HFF-Myc (cell line): ENCODE results near the gene IBTK.

Source experiments
- DNase-seq: peaks from one replicate; pipeline ENCODE4 v3.0.0-alpha.2; 2011; ENCODE audit warnings: low read depth; ENCODE audit errors: extremely low read depth
- H3K4me3 ChIP-seq: replicated peaks from 2 replicates; pipeline ENCODE4 v1.5.1; 2011; ENCODE audit warnings: low read depth, mild to moderate bottlenecking, control low read depth, low read length
- CTCF ChIP-seq: IDR thresholded peaks from 2 replicates; pipeline ENCODE4 v1.5.1; 2012; ENCODE audit warnings: mild to moderate bottlenecking, low read depth, low read length, control low read depth; ENCODE audit errors: missing control alignments

IBTK gene

GRCh38 chr6:82246370-82246769 is 1.2 kb downstream of the IBTK start:
- H3K4me3 ChIP-seq, result peak overlapping the region; percentile 64
- no peak for TF ChIP-seq CTCF
- DNase-seq, result no peak

- no peak for DNase-seq
- H3K4me3 ChIP-seq, result no peak overlapping the region
- no peak for TF ChIP-seq CTCF
Observed at GRCh38 chr6:82245376-82245775, 2.2 kb downstream of the IBTK start.

GRCh38 chr6:82243884-82244283 is 3.7 kb downstream of the IBTK start:
- TF ChIP-seq CTCF, result no peak
- DNase-seq, result no peak
- H3K4me3 ChIP-seq, result no peak overlapping the region

GRCh38 chr6:82240186-82240585 is 7.4 kb downstream of the IBTK start:
- no peak for DNase-seq
- H3K4me3 ChIP-seq, result no peak overlapping the region
- no peak for TF ChIP-seq CTCF

- no peak overlapping the region for H3K4me3 ChIP-seq
- no peak for DNase-seq
- no peak for TF ChIP-seq CTCF
Observed at GRCh38 chr6:82239597-82239996, 7.9 kb downstream of the IBTK start.

- no peak for DNase-seq
- TF ChIP-seq CTCF, result no peak
- no peak overlapping the region for H3K4me3 ChIP-seq
Observed at GRCh38 chr6:82237013-82237412, 10.5 kb downstream of the IBTK start.

GRCh38 chr6:82227770-82228169 is 19.8 kb downstream of the IBTK start:
- no peak for TF ChIP-seq CTCF
- no peak overlapping the region for H3K4me3 ChIP-seq
- DNase-seq, result no peak
